HEK293T (cell line): ENCODE results near the gene CHST11.

Experiments
- ARNT ChIP-seq: fragments of 450-650 bp; IDR thresholded peaks from 2 replicates; pipeline ENCODE4 v1.6.1; 2017; ENCODE audit warnings: mild to moderate bottlenecking
- BHLHE40 ChIP-seq: fragments of 450-650 bp; IDR thresholded peaks from 2 replicates; pipeline ENCODE4 v1.6.1; 2016; ENCODE audit warnings: mild to moderate bottlenecking, moderate library complexity, borderline replicate concordance
- CTBP1 ChIP-seq: fragments of 450-650 bp; IDR thresholded peaks from 2 replicates; pipeline ENCODE4 v1.6.1; 2016; ENCODE audit warnings: borderline replicate concordance
- ELF4 ChIP-seq: fragments of 450-650 bp; IDR thresholded peaks from 2 replicates; pipeline ENCODE4 v1.6.1; 2017; ENCODE audit warnings: antibody characterized with exemption
- FOXA1 ChIP-seq: fragments of 450-650 bp; IDR thresholded peaks from 2 replicates; pipeline ENCODE4 v1.6.1; 2016; ENCODE audit warnings: mild to moderate bottlenecking
- FOXK2 ChIP-seq: fragments of 450-650 bp; IDR thresholded peaks from 2 replicates; pipeline ENCODE4 v1.6.1; 2016; ENCODE audit warnings: mild to moderate bottlenecking
- FOXM1 ChIP-seq: fragments of 450-650 bp; IDR thresholded peaks from 2 replicates; pipeline ENCODE4 v1.6.1; 2017; ENCODE audit warnings: mild to moderate bottlenecking, borderline replicate concordance
- HDGF ChIP-seq: fragments of 450-650 bp; IDR thresholded peaks from 2 replicates; pipeline ENCODE4 v1.6.1; 2017; ENCODE audit warnings: antibody characterized with exemption, borderline replicate concordance
- NFRKB ChIP-seq: fragments of 450-650 bp; IDR thresholded peaks from 2 replicates; pipeline ENCODE4 v1.6.1; 2016; ENCODE audit warnings: mild to moderate bottlenecking, moderate library complexity
- SP1 ChIP-seq: fragments of 450-650 bp; IDR thresholded peaks from 2 replicates; pipeline ENCODE4 v1.6.1; 2017
- SUZ12 ChIP-seq: fragments of 450-650 bp; IDR thresholded peaks from 2 replicates; pipeline ENCODE4 v1.6.1; 2016; ENCODE audit warnings: mild to moderate bottlenecking
- ZNF384 ChIP-seq: fragments of 450-650 bp; IDR thresholded peaks from 2 replicates; pipeline ENCODE4 v1.6.1; 2016
- TF ChIP-seq, protein P1 (sequence below): fragments of 450-650 bp; IDR thresholded peaks from 2 replicates; pipeline ENCODE4 v1.6.1; 2016

DNA sequence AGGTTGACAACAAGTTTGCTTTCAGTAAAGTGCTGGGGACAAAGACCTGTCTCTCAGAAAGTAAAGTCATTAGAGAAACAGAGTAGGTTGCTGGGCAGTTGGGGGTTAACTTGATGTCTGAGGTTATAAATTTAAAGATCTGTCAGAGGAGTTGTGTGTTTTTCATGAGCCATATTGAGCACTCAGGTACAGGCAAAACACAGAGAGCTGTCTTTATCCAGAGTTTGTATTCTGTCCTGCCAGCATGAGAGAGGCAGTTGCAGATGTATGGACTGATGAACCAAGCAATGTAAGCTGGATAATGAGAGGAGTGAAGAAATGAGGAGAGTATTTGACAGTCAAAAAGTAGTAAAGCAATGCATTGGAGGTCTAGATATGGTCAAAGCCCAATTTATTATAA is 344.7 kb downstream of the CHST11 start:
- TF ChIP-seq FOXK2 (no peak), SUZ12 (no peak), BHLHE40 (no peak), ELF4 (no peak), HDGF (no peak), ZNF384 (no peak), FOXA1 (no peak), NFRKB (no peak), SP1 (no peak), FOXM1 (no peak), CTBP1 (no peak), ARNT (no peak)
- TF ChIP-seq, protein P1, sequence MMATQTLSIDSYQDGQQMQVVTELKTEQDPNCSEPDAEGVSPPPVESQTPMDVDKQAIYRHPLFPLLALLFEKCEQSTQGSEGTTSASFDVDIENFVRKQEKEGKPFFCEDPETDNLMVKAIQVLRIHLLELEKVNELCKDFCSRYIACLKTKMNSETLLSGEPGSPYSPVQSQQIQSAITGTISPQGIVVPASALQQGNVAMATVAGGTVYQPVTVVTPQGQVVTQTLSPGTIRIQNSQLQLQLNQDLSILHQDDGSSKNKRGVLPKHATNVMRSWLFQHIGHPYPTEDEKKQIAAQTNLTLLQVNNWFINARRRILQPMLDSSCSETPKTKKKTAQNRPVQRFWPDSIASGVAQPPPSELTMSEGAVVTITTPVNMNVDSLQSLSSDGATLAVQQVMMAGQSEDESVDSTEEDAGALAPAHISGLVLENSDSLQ: no peak
